PC-9 (cell line): ENCODE data around the gene SEC62. TPM values are rescaled to one million over a fixed set of nuclear protein-coding genes. Genes with fewer than 3 reads are reported as not detected.

ENCODE experiments used
- BruUV-seq: library from RNA; stranded (reverse); fragments of 400-500 nt; replicated peaks from 2 replicates; lab custom pipeline; 2021; lab: Mats Ljungman, UMichigan
- CTCF ChIA-PET: fragments of 300-600 bp; sonication (Branson Sonifier 250); formaldehyde crosslinking; loops from one replicate; lab custom pipeline; 2022; ENCODE audit warnings: antibody characterized with exemption; lab: Charles Lee
- POLR2A ChIA-PET: fragments of 300-600 bp; sonication (Branson Sonifier 250); formaldehyde crosslinking; loops from one replicate; lab custom pipeline; 2022; ENCODE audit warnings: antibody characterized with exemption; ENCODE audit not compliant: unreplicated experiment; lab: Charles Lee
- DNase-seq, 2 experiments: peaks; one replicate each; pipeline versions ENCODE4 v3.0.0 to v3.0.0-alpha.2; 2015 to 2022; ENCODE audit warnings: mixed read lengths in 1 of 2
- H2AFZ ChIP-seq: fragments of 200-600 bp; sonication (generic); 2 replicates; pipeline ENCODE4 v1.8.1; 2017; ENCODE audit warnings: antibody characterized with exemption
- H3F3A ChIP-seq: fragments of 200-600 bp; sonication (generic); 2 replicates; pipeline ENCODE4 v1.8.1; 2017; ENCODE audit warnings: antibody characterized with exemption, mild to moderate bottlenecking, low read depth; ENCODE audit not compliant: insufficient read depth
- H3K27ac ChIP-seq: fragments of 200-600 bp; sonication (generic); 2 replicates; pipeline ENCODE4 v1.6.1; 2016; ENCODE audit warnings: mixed run types
- H3K27me3 ChIP-seq: fragments of 200-600 bp; sonication (generic); 2 replicates; pipeline ENCODE4 v1.6.1; 2016; ENCODE audit warnings: low read depth, mixed run types; ENCODE audit not compliant: insufficient read depth
- H3K36me3 ChIP-seq: fragments of 200-600 bp; sonication (generic); 2 replicates; pipeline ENCODE4 v1.6.1; 2016; ENCODE audit warnings: low read depth, mixed run types
- H3K4me1 ChIP-seq: fragments of 200-600 bp; sonication (generic); replicated peaks from 2 replicates; pipeline ENCODE4 v1.6.1; 2016; ENCODE audit warnings: mixed run types; ENCODE audit not compliant: insufficient read depth
- H3K4me2 ChIP-seq: fragments of 200-600 bp; sonication (generic); 2 replicates; pipeline ENCODE4 v1.6.1; 2017; ENCODE audit warnings: mixed run types
- H3K4me3 ChIP-seq: fragments of 200-600 bp; sonication (generic); 2 replicates; pipeline ENCODE4 v1.6.1; 2016; ENCODE audit warnings: mixed run types
- H3K79me2 ChIP-seq: fragments of 200-600 bp; sonication (generic); 2 replicates; pipeline ENCODE4 v1.6.1; 2017; ENCODE audit warnings: low read depth, mixed run types
- H3K9me2 ChIP-seq: fragments of 200-600 bp; sonication (generic); 2 replicates; pipeline ENCODE4 v1.8.1; 2017; ENCODE audit warnings: mild to moderate bottlenecking; ENCODE audit not compliant: insufficient read depth
- H3K9me3 ChIP-seq: fragments of 200-600 bp; sonication (generic); 2 replicates; pipeline ENCODE4 v1.8.1; 2016; ENCODE audit warnings: low read depth; ENCODE audit not compliant: insufficient read depth
- H4K20me1 ChIP-seq: fragments of 200-600 bp; sonication (generic); 2 replicates; pipeline ENCODE4 v1.8.1; 2017; ENCODE audit not compliant: insufficient read depth
- CTCF ChIP-seq: fragments of 200-600 bp; sonication (generic); conservative IDR thresholded peaks from 2 replicates; pipeline ENCODE4 v1.6.1; 2017; ENCODE audit warnings: mixed run types, antibody characterized with exemption, mild to moderate bottlenecking, moderate library complexity
- EZH2 ChIP-seq: fragments of 200-600 bp; sonication (generic); IDR thresholded peaks from 2 replicates; pipeline ENCODE4 v1.8.0; 2017; ENCODE audit warnings: antibody characterized with exemption, low read depth
- intact Hi-C: fragments of 100-400 bp; cut with micrococcal nuclease; formaldehyde crosslinking; loops from one replicate; pipeline ENCODE4 v1.10.0; 2022; ENCODE audit not compliant: unreplicated experiment
- total RNA-seq: library from RNA; stranded (reverse); gene quantifications from 2 replicates; pipeline ENCODE4 v1.2.3, GENCODE V29; 2021

The SEC62 gene
- total RNA-seq, 1 experiment from 2014 or later = 99.6 TPM

DNA sequence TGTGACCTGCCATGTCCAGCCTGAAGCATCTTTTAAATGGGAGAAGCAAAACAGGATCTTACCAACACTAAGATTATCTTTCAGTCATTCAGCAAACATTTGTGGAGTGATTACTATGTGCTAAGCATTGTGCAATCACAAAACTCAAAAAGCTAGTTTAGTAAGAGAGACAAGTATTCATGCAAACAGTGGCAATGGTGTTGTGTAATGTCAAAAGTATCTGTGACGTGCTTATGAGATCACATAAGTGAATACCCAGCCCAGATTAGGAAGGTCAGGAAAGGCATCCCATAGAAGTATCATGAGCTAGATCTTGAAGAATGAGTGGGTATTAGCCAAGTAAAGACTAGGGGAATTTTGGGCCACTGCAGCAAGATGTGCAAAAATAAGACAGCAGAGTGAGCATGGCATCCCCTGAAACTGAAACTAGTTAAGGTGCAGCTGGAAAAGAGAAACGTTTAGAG, 32.1 kb downstream of the SEC62 start:
- Histone ChIP-seq H3K4me2 (no peak overlapping the region), H3K27ac (peak overlapping the region; percentile 3; the same call in 1 of the 2 replicates), H3K4me1 (0 out of 2 replicates have a peak, but pooled peaks cover 4% of the 10 kb centered on the region), H3K9me3 (no peaks in the 10 kb centered on the region), H3F3A (peaks cover 6% of the 10 kb centered on the region; the same call in 1 of the 2 replicates), H3K36me3 (peaks cover 19% of the 10 kb centered on the region; the same call in 1 of the 2 replicates), H3K79me2 (no peaks in the 10 kb centered on the region), H3K27me3 (no peaks in the 10 kb centered on the region), H3K9me2 (no peaks in the 10 kb centered on the region), H3K4me3 (no peak overlapping the region), H4K20me1 (no peaks in the 10 kb centered on the region), H2AFZ (no peak overlapping the region)
- TF ChIP-seq EZH2 (no peak), CTCF (no peak)
- ChIA-PET CTCF (no interaction called here), POLR2A (no interaction called here)
- BruUV-seq = no TSS peak
- peak in 1 of 2 experiments; percentile 80 for DNase-seq
- intact Hi-C loops = loop anchor here (5.0 kb wide), 1 partner anchor 94 kb away; no protein-coding TSS in a partner anchor

GRCh38 chr3:169999433-169999832, 32.8 kb downstream of the SEC62 start:
- ChIA-PET CTCF (no interaction called here), POLR2A (no interaction called here)
- no peak for TF ChIP-seq EZH2
- TF ChIP-seq CTCF = no peak
- BruUV-seq = no TSS peak
- peaks cover 12% of the 10 kb centered on the region; the same call in 1 of the 2 replicates for H3K36me3 ChIP-seq
- no peaks in the 10 kb centered on the region for H4K20me1 ChIP-seq
- H3K4me3 ChIP-seq = no peak overlapping the region
- H3K27ac ChIP-seq = peak overlapping the region; percentile 3; the same call in 1 of the 2 replicates
- H3K27me3 ChIP-seq = no peaks in the 10 kb centered on the region
- no peaks in the 10 kb centered on the region for H3K9me3 ChIP-seq
- H3K4me2 ChIP-seq = no peak overlapping the region
- H3K4me1 ChIP-seq = 0 out of 2 replicates have a peak, but pooled peaks cover 4% of the 10 kb centered on the region
- H3K79me2 ChIP-seq = no peaks in the 10 kb centered on the region
- DNase-seq = no peak
- intact Hi-C loops = loop anchor here (5.0 kb wide), 1 partner anchor 93 kb away; no protein-coding TSS in a partner anchor
- no peak overlapping the region for H2AFZ ChIP-seq
- H3K9me2 ChIP-seq = no peaks in the 10 kb centered on the region
- H3F3A ChIP-seq = peaks cover 6% of the 10 kb centered on the region; the same call in 1 of the 2 replicates

- no peak overlapping the region for H3K27ac ChIP-seq
- H3K4me3 ChIP-seq = no peak overlapping the region
- ChIA-PET POLR2A (no interaction called here), CTCF (no interaction called here)
- intact Hi-C loops = no loop called here
- TF ChIP-seq CTCF (no peak), EZH2 (no peak)
- no peaks in the 10 kb centered on the region for H3K9me3 ChIP-seq
- H2AFZ ChIP-seq = no peak overlapping the region
- H3F3A ChIP-seq = peaks cover 6% of the 10 kb centered on the region; the same call in 1 of the 2 replicates
- no peaks in the 10 kb centered on the region for H3K27me3 ChIP-seq
- no peaks in the 10 kb centered on the region for H4K20me1 ChIP-seq
- DNase-seq = no peak
- BruUV-seq = no TSS peak
- no peaks in the 10 kb centered on the region for H3K79me2 ChIP-seq
- no peak overlapping the region for H3K4me2 ChIP-seq
- peaks cover 6% of the 10 kb centered on the region; the same call in 1 of the 2 replicates for H3K36me3 ChIP-seq
- H3K9me2 ChIP-seq = no peaks in the 10 kb centered on the region
- 0 out of 2 replicates have a peak, but pooled peaks cover 4% of the 10 kb centered on the region for H3K4me1 ChIP-seq
Measured at GRCh38 chr3:170000051-170000450, 33.4 kb downstream of the SEC62 start.
